Measurements from ENCODE around the gene SHCBP1.
"Not testable (repeated sequence)": the region's sequence is repeated elsewhere in the genome, so short reads cannot be mapped to it uniquely, and the experiment has no call there.

SHCBP1 gene

GRCh38 chr16:46621006-46621933 lies at the start of gene SHCBP1:
TSS of gene SHCBP1 (minus strand) at chr16:46621379. CDS start at chr16:46621359, 20 bp downstream.
- peak; percentile 13 to 57 for DNase-seq (ENCODE audit: low read depth in 2 of 2)

GRCh38 chr16:46662123-46662522 lies 40.9 kb upstream of the SHCBP1 start:
- DNase-seq (ENCODE audit: low read depth in 2 of 2) = no peak

GRCh38 chr16:46658925-46659324 lies 37.7 kb upstream of the SHCBP1 start:
- DNase-seq (ENCODE audit: low read depth in 2 of 2) = no peak

GRCh38 chr16:46651305-46651704 lies 30.1 kb upstream of the SHCBP1 start:
- DNase-seq (ENCODE audit: low read depth in 2 of 2) = no peak

- DNase-seq (ENCODE audit: low read depth in 2 of 2) = no peak
Observed at GRCh38 chr16:46650254-46650623, 29.1 kb upstream of the SHCBP1 start.

- DNase-seq (ENCODE audit: low read depth in 2 of 2) = no peak
Observed at GRCh38 chr16:46649588-46650253, 28.5 kb upstream of the SHCBP1 start.

GRCh38 chr16:46648656-46649055 lies 27.5 kb upstream of the SHCBP1 start:
- no peak for DNase-seq (ENCODE audit: low read depth in 2 of 2)

GRCh38 chr16:46638947-46639925 lies 18.1 kb upstream of the SHCBP1 start:
- DNase-seq (ENCODE audit: low read depth in 2 of 2) = no peak

GRCh38 chr16:46632778-46633733 lies 11.9 kb upstream of the SHCBP1 start:
- DNase-seq (ENCODE audit: low read depth in 2 of 2) = no peak

- no peak for DNase-seq (ENCODE audit: low read depth in 2 of 2)
Observed at GRCh38 chr16:46629331-46630219, 8.4 kb upstream of the SHCBP1 start.

GRCh38 chr16:46627746-46628145 lies 6.6 kb upstream of the SHCBP1 start:
- no peak for DNase-seq (ENCODE audit: low read depth in 2 of 2)

GRCh38 chr16:46626681-46627080 lies 5.5 kb upstream of the SHCBP1 start:
- not testable (repeated sequence) for DNase-seq (ENCODE audit: low read depth in 2 of 2)

GRCh38 chr16:46624862-46625261 lies 3.7 kb upstream of the SHCBP1 start:
- not testable (repeated sequence) for DNase-seq (ENCODE audit: low read depth in 2 of 2)

GRCh38 chr16:46623707-46624106 lies 2.5 kb upstream of the SHCBP1 start:
- not testable (repeated sequence) for DNase-seq (ENCODE audit: low read depth in 2 of 2)

GRCh38 chr16:46623246-46623645 lies 2.1 kb upstream of the SHCBP1 start:
- not testable (repeated sequence) for DNase-seq (ENCODE audit: low read depth in 2 of 2)

GRCh38 chr16:46621934-46622676 lies 926 bp upstream of the SHCBP1 start:
- DNase-seq (ENCODE audit: low read depth in 2 of 2) = no peak

- DNase-seq (ENCODE audit: low read depth in 2 of 2) = no peak
Observed at GRCh38 chr16:46620266-46621005, 743 bp downstream of the SHCBP1 start.

GRCh38 chr16:46618516-46618915 lies 2.7 kb downstream of the SHCBP1 start:
- DNase-seq (ENCODE audit: low read depth in 2 of 2) = no peak
